ENCODE results near the gene TMEM163.
A peak's percentile ranks its signal among the peaks of the same experiment; 100 is the strongest.

The TMEM163 gene

DNA sequence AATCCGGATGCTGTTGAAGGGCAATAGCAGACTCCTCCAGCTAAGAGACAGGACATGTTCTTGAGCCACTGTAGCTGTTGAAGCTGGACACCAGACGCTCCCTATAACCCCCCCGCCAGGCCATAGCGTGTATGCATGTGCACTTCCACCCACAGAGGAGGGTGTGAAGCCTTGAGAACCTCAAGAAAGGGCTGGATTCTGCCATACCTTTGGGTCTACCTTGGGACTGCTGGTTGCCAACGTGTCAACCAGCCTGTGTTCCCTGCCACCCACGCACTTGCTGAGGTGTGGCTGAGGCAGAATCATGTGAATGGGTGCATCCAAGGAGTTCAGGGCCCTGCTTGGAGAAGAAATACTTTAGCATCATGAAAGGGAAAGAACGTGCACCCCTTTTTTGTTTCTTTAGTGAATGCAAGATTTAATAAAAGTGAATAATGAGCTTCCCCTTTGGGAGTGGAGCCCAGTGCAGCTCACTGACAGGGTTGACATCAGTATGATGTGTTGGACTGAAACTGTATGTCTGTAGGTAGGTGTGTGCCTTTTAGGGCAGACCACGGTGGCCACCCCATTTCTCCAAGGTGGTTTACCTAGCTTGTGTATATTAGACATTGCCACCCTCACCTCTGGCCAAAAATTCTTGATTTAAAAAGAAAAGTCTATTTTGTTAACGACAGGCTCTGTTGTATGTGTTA is 266.6 kb downstream of the TMEM163 start:
- no peak for DNase-seq

DNA sequence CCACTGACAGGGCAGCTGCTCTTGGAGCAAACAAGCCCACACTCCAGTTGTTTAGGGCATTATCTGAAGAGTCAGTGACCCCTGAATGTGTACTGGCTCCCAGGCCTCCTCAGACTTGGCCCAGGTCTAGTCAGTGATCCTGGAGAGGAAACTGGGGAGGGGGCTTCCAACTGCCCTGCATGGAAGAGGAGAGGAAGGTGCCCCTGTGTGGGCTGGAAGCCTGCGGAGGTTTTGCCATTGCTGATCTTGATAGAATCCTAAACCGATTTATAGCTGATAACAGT is 267.5 kb downstream of the TMEM163 start:
- DNase-seq, result no peak

DNA sequence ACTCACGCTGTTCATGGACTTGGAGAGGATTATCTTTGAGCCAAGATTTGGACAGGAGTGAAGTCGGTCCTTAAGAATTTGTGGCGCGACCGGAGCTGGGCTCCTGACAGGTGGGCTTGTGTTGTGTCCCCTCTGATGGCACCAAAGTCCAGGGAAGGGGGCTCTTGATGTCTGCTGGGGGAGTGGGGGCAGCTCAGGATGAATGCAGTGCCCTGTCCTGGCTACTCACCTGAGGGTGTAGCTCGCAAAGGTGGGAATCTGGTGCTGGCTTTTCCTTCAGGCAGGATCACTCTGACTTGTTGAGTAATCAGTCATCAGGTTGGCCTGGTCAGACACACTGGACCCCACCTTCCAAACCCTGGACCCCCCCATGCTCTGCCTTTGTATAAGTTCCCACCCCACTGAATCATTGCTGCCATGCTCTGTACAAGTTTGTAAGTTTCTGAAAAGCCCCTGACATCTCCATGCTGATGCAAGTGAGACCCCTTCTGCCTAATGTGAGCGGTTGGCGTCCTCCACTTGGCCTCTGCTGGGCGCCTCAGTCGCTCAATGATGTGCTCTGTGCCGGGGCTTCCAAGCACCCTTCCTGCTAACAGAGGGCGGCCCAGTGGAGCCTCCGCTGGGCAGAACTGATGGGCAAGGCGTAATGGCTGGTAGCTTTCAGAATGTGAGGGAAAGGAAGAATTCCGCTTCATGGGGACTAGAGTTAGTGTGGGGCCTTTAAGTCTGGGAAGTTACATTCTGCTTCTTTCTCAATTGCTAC is 268.9 kb downstream of the TMEM163 start:
- DNase-seq, result no peak

GRCh38 chr2:134449157-134449556 is 269.6 kb downstream of the TMEM163 start:
- DNase-seq, result no peak

- DNase-seq, result no peak
Measured at GRCh38 chr2:134448650-134449049, 270.1 kb downstream of the TMEM163 start.

DNA sequence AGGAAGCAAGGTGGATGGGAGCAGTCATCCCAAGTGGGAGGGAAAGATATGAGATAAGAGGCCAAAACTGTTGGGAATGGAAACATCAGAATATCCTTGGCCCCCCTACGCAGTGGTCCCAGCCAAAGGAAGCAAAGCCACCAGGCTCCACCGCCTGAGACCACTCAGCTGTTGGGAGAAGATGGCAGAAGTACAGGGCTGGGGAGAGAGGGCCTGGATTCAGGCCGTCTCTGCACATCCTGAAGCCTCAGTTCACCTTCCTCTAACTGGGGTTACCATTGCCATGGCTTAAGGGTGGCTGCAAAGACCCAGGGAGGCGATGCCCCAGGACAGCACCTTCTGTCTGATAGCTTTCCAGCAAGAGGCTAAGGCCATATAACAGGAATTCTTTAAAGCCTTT is 271.1 kb downstream of the TMEM163 start:
- DNase-seq, result no peak

DNA sequence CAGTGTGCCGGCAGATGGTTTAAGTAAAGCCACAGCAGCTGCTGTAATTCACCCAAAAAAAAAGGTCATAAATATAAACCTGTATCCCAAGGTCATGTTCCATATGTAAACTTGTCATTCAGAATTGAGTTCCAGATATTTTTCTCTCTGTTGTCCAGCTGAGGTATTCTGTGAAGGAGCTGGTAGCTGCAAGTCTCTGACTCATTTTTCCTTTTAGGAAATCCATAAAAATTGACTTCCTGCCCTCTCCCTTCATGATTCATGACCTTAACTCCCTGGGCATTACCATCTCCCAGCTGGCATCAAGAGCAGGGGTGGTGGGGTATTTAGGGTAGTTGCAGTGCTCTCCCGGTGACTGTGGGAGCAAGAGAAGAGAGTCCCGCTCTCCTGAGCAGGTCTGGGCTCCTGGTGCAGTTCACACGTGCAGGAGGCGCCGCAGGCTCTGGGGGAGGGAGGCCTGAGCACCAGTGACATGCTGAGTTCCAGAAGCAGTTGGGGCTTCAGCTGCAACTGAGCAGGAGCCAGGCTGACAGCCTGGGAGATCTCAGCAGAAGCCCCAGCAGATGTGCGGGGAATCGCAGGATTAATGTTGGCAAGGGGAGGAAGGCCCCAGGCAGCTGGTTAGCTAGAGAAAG is 272.3 kb downstream of the TMEM163 start:
- peak; percentile 75 for DNase-seq

DNA sequence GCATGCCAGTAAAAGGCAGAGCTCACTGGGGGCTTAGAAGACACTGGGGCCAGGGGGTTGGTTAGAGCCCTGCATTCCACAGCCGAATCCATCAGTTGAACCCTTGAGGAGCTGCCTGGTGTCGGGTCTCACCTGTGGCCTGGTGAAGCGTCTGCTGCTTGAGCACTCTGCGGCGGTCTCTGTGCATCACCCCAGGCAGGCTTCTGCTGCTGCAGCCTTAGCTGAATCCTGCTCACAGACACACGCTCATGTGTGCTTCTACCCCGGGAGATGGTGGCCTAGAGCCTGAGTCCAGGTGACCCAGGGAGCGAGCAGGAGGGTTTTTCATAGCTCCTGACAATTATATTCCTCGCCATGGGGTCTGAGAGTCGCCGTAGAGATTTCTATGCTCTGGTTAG is 272.8 kb downstream of the TMEM163 start:
- DNase-seq, result no peak

GRCh38 chr2:134445116-134445515 is 273.7 kb downstream of the TMEM163 start:
- DNase-seq, result no peak

DNA sequence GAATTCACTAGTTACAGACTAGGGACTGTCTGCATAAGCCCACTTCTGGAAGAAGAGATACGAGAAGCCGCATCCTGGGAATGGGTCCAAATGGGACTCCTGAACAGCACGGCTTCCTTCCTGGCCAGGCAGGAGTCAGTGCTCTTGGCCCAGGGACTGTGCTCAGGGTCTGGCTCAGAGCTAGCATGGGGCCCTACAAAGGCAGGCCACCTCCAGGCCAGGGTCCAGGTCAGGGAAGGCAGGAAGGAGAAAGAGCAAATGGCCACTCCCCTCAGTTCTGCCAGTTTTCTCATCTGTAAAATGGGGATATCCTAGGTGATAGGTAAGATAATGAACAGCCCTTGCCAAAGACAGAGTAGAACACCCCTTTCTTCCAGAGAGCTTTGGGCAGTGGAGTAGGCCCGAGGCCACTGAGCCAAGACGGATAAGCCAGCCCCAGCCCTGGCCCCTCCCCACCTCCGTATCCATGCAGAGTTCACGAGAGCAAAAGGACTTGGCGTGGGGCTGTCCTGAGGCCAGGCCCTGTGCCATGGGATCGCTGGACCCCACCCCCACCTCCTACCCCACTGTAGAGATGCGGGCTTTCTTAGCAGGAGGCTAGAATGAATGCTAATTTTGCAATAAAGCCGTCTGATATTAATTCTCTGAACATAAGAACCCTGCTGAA is 274.9 kb downstream of the TMEM163 start:
- no peak for DNase-seq

GRCh38 chr2:134441153-134441863 is 277.5 kb downstream of the TMEM163 start:
- DNase-seq, result no peak

GRCh38 chr2:134440336-134440909 is 278.4 kb downstream of the TMEM163 start:
- no peak for DNase-seq

GRCh38 chr2:134438371-134438770 is 280.4 kb downstream of the TMEM163 start:
- no peak for DNase-seq

- DNase-seq, result no peak
Measured at GRCh38 chr2:134436706-134437105, 282.1 kb downstream of the TMEM163 start.

DNA sequence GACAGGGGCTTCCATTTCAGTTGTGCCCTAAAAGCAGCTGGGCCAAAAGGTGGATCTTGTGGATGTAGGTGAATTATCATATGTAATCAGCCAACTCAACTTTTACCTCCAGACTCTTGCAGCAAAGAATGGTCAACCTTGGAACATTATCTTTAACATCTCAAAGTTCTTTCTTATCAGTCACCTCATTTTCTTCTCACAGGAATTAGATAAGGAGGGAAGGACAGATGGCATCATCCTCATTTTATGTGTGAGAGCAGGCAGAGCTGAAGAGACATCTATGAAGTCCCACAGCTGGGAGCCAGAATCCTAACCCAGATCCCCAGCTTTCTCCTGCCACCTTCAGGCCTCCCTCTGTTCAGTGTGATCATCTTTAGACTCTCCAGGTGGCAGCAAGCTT is 282.9 kb downstream of the TMEM163 start:
- no peak for DNase-seq

DNA sequence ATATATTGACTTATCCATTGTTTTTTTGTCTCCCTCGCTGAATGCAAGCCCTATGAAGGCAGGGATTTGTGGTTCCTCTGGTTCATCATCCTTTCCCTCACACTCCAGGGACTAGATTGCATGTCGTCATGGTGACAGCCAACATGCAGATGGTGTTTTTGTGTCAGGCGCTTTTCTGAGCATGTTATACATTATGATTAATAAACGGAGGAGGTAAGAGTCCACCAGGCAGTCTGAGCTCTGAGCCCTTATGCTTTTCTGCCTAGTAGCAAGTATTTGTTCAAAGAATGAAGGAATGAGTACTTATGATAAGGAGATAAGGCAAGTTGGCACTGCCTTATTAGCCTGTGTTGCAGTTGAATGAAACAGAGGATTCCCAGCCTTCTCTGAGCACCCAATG is 283.3 kb downstream of the TMEM163 start:
- DNase-seq, result no peak

- no peak for DNase-seq
Measured at GRCh38 chr2:134433979-134434378, 284.8 kb downstream of the TMEM163 start.

GRCh38 chr2:134433469-134433868 is 285.3 kb downstream of the TMEM163 start:
- DNase-seq, result no peak

DNA sequence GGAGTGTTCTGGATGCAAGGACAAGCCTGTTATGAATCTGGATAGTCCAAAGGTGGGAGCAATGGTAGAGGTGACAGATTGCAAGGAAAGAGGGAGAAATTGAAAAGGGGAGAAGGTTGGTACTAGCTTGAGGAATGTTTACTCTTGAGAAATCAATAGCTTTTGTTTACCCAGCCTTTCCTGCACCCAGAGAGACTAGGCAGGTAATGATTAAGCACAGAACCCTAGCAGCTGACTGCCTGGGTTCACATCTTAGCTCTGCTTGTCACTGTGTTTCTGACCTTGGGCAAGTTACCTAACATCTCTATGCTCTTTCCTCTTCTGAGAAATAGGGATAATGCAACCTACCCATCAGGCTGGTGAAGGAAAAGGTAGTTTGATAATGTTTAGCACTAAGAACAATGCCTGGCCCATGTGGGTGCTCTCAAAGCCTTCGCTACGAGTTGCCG is 286.3 kb downstream of the TMEM163 start:
- DNase-seq, result no peak

DNA sequence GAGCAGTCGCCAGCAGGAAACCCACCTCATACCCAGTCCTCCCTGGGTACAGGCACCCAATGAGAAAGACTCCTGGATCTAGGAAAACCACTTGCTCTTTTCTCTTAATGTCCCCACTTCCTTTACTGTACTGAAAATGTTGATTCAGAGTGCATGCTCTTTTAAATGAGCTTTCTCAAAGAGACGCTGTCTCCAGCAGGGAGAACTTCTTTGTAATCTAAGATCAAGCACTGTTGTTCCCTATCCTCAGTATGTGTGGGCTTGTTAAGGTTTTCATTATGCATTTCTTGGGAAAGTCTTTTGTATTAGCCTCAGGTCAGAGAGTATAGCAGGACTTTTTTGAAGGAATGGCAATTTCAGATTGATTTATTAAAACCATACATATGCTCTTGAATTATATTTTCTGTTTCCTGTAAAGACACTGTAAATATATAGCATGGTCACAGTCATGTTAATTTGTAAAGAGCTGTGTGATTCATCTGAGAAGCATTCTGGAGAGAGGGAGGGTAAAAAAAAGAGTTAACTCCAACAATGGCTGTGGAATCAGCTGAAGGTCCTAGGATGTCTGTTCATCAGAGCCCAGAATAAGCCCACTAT is 286.9 kb downstream of the TMEM163 start:
- DNase-seq, result no peak

DNA sequence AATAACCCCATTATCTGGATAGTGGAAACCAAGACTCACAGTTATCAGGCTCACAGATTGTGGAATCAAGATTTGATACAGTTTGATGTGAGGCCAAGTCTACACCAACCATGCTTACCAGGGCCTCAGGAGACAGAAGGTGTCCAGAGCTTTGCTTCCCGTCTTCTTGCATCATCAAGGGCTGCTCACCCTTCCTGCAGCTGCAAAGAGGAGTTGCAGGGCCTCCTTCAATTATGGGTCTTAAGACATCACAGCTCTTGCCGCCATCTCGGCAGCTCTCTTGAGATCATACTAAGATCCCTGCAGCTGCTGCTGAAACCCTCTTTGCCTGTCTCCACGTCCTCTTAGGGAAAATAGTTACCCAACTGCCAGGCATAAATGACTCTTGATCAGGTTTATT is 288.9 kb downstream of the TMEM163 start:
- DNase-seq, result no peak

- no peak for DNase-seq
Measured at GRCh38 chr2:134426721-134427120, 292.1 kb downstream of the TMEM163 start.

Measured in left hindlimb (tissue), 1 donor.